CD4-positive, alpha-beta T cell treated with Interleukin-6 at 100 ng/mL for 8 hours (primary cell): ENCODE measurements around the gene ATP9A.
"Not testable (repeated sequence)": the region's sequence is repeated elsewhere in the genome, so short reads cannot be mapped to it uniquely, and the experiment has no call there.

ENCODE experiments used
- DNase-seq: peaks from one replicate; pipeline ENCODE4 v3.0.0-alpha.2; 2020; ENCODE audit warnings: mixed read lengths, low spot score

The ATP9A gene

GRCh38 chr20:51750770-51751388 lies 17.3 kb downstream of the ATP9A start:
- no peak for DNase-seq

GRCh38 chr20:51750037-51750769 lies 18.0 kb downstream of the ATP9A start:
- no peak for DNase-seq

GRCh38 chr20:51749674-51750036 lies 18.5 kb downstream of the ATP9A start:
- DNase-seq: no peak

- no peak for DNase-seq
These were observed 20.8 kb downstream of the ATP9A start for GRCh38 chr20:51747182-51747911.

- DNase-seq: no peak
These were observed 22.4 kb downstream of the ATP9A start for GRCh38 chr20:51745804-51746203.

GRCh38 chr20:51740838-51741237 lies 27.4 kb downstream of the ATP9A start:
- DNase-seq: no peak

- not testable (repeated sequence) for DNase-seq
These were observed 27.9 kb downstream of the ATP9A start for GRCh38 chr20:51740308-51740707.

GRCh38 chr20:51739722-51740249 lies 28.4 kb downstream of the ATP9A start:
- no peak for DNase-seq

- DNase-seq: no peak
These were observed 29.2 kb downstream of the ATP9A start for GRCh38 chr20:51738877-51739447.

GRCh38 chr20:51738261-51738660 lies 29.9 kb downstream of the ATP9A start:
- not testable (repeated sequence) for DNase-seq

- DNase-seq: no peak
These were observed 31.2 kb downstream of the ATP9A start for GRCh38 chr20:51736947-51737346.

- no peak for DNase-seq
These were observed 32.2 kb downstream of the ATP9A start for GRCh38 chr20:51735728-51736600.

- DNase-seq: no peak
These were observed 33.1 kb downstream of the ATP9A start for GRCh38 chr20:51734876-51735720.

- no peak for DNase-seq
These were observed 35.1 kb downstream of the ATP9A start for GRCh38 chr20:51733070-51733469.

GRCh38 chr20:51732096-51732791 lies 35.9 kb downstream of the ATP9A start:
- no peak for DNase-seq

GRCh38 chr20:51731731-51732095 lies 36.5 kb downstream of the ATP9A start:
- DNase-seq: no peak

GRCh38 chr20:51729771-51730170 lies 38.4 kb downstream of the ATP9A start:
- no peak for DNase-seq

GRCh38 chr20:51728737-51729136 lies 39.5 kb downstream of the ATP9A start:
- DNase-seq: no peak

GRCh38 chr20:51727872-51728271 lies 40.3 kb downstream of the ATP9A start:
- no peak for DNase-seq

- DNase-seq: no peak
These were observed 42.5 kb downstream of the ATP9A start for GRCh38 chr20:51725584-51726176.
